ENCODE measurements around the gene PACC1.

GRCh38 chr1:212437179-212437798 is 22.6 kb upstream of the PACC1 start:
- no peak for TF ChIP-seq SP1 (IDR thresholded peaks at IDR 0.05; ENCODE audit: low read depth)
- TF ChIP-seq POLR2AphosphoS5 (IDR thresholded peaks at IDR 0.05; ENCODE audit: low read depth, low read length): no peak
- no peak for TF ChIP-seq POLR2A (IDR thresholded peaks at IDR 0.05; ENCODE audit: borderline replicate concordance, extremely low read depth, insufficient read depth, insufficient read length)

All from HCT116 (cell line).